Tibial artery (tissue), 4 donors: ENCODE results near the gene CHST14.

ENCODE experiments used
- DNase-seq, 2 donors: peaks; one replicate each; pipeline ENCODE4 v3.0.0-alpha.2; 2019
- H3K27ac ChIP-seq, 2 donors: fragments of 200-600 bp; sonication (generic) in 1 of 2; 1 replicate in 1 of 2; 2 replicates in 1 of 2; pipeline ENCODE4 v1.5.1; 2018 to 2019; ENCODE audit warnings: mild to moderate bottlenecking in 1 of 2
- H3K27me3 ChIP-seq, 2 donors: fragments of 200-600 bp; sonication (generic) in 1 of 2; one replicate each; pipeline versions ENCODE4 v1.5.1 to v1.6.0; 2016 to 2019
- H3K36me3 ChIP-seq, 3 donors: fragments of 200-600 bp; sonication (generic) in 2 of 3; one replicate each; pipeline ENCODE4 v1.5.1; 2016 to 2019; ENCODE audit warnings: mild to moderate bottlenecking in 2 of 3
- H3K4me1 ChIP-seq, 4 donors: fragments of 200-600 bp; sonication (generic) in 2 of 4; 1 replicate in 3 of 4; 2 replicates in 1 of 4; pipeline ENCODE4 v1.5.1; 2016 to 2019
- H3K4me3 ChIP-seq, 2 donors: fragments of 200-600 bp; sonication (generic) in 1 of 2; 1 replicate in 1 of 2; 2 replicates in 1 of 2; pipeline ENCODE4 v1.5.1; 2018 to 2019; ENCODE audit warnings: mild to moderate bottlenecking in 2 of 2
- H3K9me3 ChIP-seq, 3 donors: fragments of 200-600 bp; sonication (generic) in 1 of 3; one replicate each; pipeline ENCODE4 v1.5.1; 2016 to 2019
- CTCF ChIP-seq, 2 experiments: fragments of 200-600 bp in 1 of 2; fragments of 450-650 bp in 1 of 2; IDR thresholded peaks; one replicate each; pipeline ENCODE4 v1.5.1; 2017 to 2019; ENCODE audit warnings: antibody characterized with exemption in 2 of 2, mild to moderate bottlenecking in 1 of 2, moderate library complexity in 1 of 2
- intact Hi-C: fragments of 100-400 bp; cut with DNase I; formaldehyde crosslinking; loops from one replicate; pipeline ENCODE4 v1.15.0; 2023; ENCODE audit warnings: low total_unique reads

CHST14 gene

DNA sequence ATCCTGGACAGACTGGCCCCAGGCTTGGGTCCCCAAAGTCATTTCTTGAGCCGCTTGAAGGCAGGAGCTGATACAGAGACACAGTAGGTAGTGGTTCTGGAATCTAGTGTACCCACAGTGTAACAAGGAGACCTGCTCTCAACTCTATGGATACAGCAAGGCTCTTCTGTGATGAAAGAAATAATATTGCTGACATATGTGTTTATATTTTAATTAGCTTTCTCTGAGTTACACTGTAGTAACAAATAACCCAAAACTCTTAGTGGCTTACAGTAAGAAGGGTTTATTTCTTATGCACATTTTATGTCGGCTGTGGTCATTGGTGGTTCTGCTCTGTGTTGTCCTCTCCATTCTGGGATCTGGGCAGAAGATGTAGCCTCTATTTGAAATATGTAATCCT, 45.5 kb downstream of the CHST14 start:
- intact Hi-C loops, result no loop called here
- no peak for TF ChIP-seq CTCF (IDR thresholded peaks at IDR 0.05)
- no peaks in the 10 kb centered on the region for H3K27me3 ChIP-seq

More for the DNA sequence above, 45.5 kb downstream of the CHST14 start:
- no peak overlapping the region for H3K4me3 ChIP-seq
- peaks cover 0 to 8% (median 5%) of the 10 kb centered on the region in 4 donors for H3K4me1 ChIP-seq
- no peaks in the 10 kb centered on the region for H3K9me3 ChIP-seq
- no peak for DNase-seq
- H3K27ac ChIP-seq, result no peak overlapping the region
- no peaks in the 10 kb centered on the region for H3K36me3 ChIP-seq
